NT2/D1 (cell line): ENCODE measurements around the gene TRIM37.

Experiments used
- SUZ12 ChIP-seq: IDR thresholded peaks from 2 replicates; pipeline ENCODE4 v1.6.1; 2011; ENCODE audit not compliant: insufficient read length, insufficient read depth; ENCODE audit errors: extremely low read depth
- YY1 ChIP-seq: IDR thresholded peaks from 2 replicates; pipeline ENCODE4 v1.6.1; 2011; ENCODE audit not compliant: insufficient read length, insufficient read depth

- no peak for TF ChIP-seq YY1
- TF ChIP-seq SUZ12 = no peak
These were observed 121.3 kb downstream of the TRIM37 start for GRCh38 chr17:58985367-58985766.
